ENCODE measurements around the gene AFG3L2.

AFG3L2 gene

DNA sequence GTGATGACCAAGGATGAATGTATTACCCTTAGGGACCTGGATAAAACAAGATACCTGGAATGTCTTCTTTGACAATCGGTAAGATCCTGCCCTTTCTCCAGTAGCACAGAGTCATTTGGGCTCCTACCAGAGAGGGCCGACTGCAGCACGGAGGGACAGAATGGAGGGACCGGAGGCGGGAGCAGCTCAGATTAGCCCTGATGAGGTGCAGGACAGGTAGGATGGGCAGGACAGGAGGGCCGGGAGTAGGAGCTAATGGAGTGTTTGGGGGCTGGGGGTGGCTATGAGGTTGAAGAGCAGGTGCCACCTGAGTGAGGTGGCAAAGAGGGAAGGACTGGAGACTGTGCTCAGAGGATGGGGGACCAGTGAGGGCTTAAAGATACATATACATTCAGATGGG, 20.8 kb upstream of the AFG3L2 start:
- in situ Hi-C loops (cut with MboI; ENCODE audit: low sequenced_read_pairs), result loop anchor here (10.0 to 25.0 kb wide), 2 partner anchors 267 to 540 kb away; partner anchors contain the start of gene SEH1L

DNA sequence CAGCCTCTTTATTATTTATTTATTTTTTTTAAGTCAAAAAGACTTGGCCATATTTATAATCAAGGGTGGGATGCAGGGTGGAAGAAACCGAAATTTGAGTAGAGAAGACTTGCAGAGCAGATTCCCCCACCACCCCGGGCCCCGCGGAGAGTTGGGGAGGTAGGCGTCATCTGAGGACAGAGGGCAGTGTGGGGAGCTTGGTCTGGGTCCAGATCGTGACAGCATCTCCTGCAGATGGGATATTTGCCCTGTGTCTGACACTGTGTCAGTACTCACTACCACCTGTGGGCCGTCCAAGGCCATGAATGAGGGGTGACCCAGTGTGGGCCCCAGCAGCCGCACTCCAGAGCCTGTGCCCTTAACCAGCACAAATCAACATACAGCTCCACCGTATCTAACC, 20.2 kb upstream of the AFG3L2 start:
- in situ Hi-C loops (cut with MboI; ENCODE audit: low sequenced_read_pairs), result loop anchor here (10.0 to 25.0 kb wide), 2 partner anchors 268 to 540 kb away; partner anchors contain the start of gene SEH1L

DNA sequence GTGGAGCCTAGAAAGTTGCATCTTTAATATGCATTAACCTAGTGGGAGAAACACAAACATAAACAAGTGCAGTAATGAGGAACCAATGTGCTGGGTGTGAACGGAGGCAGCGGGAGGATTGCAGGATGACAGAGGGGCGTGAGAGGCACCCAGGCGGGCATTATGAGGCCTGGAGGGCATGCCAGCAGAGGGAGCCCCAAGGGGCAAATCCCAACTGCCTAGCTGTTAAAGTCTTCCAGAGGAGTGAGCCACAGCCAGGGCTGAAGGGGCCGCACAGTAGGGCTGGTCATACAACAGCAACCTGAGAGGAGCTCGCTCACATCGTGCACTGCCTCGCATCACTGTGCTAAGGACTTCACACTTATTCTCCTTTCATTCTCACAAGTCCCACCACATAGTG, 17.4 kb upstream of the AFG3L2 start:
- in situ Hi-C loops (cut with MboI; ENCODE audit: low sequenced_read_pairs), result loop anchor here (10.0 to 25.0 kb wide), 2 partner anchors 270 to 543 kb away; partner anchors contain the start of gene SEH1L

DNA sequence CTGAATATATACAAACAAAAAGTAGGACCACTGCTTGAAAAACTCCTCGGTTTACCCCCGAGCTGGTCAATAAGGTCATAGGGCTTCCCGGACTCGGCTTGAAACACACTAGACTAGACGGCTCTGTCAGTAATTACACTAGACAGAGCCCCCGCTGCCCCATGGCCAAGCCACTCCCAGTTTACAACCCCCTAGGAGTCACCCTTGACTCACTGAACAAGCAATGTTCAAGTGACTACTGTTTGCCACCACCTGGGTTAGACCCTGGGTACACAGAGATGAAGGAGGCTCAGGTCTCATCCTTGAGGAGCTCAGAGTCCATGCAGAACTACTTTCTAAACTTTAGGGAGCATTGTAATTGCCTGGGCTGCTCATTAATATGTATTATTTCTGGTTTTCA, 17.0 kb upstream of the AFG3L2 start:
- in situ Hi-C loops (cut with MboI; ENCODE audit: low sequenced_read_pairs), result loop anchor here (10.0 to 25.0 kb wide), 2 partner anchors 271 to 543 kb away; partner anchors contain the start of gene SEH1L

DNA sequence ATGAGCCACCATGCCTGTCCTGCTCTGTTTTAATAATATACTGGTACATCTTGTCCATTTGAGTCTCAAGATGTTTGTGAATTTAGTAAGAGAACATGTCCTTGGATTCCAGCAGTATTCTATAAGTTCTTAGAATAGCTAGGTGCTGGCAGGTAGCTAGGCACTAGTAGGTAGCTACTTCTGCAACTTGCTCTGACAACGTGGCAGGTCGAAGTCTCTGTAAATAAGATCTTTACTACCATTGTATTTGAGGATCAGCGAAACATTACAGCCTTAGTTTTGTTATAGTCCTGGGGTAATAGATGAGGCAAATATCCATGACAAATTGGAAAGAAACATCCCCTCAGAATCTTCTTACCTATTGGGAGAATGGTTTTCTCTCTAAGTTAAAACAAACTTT, 16.5 kb upstream of the AFG3L2 start:
- in situ Hi-C loops (cut with MboI; ENCODE audit: low sequenced_read_pairs), result loop anchor here (10.0 to 25.0 kb wide), 2 partner anchors 271 to 544 kb away; partner anchors contain the start of gene SEH1L

DNA sequence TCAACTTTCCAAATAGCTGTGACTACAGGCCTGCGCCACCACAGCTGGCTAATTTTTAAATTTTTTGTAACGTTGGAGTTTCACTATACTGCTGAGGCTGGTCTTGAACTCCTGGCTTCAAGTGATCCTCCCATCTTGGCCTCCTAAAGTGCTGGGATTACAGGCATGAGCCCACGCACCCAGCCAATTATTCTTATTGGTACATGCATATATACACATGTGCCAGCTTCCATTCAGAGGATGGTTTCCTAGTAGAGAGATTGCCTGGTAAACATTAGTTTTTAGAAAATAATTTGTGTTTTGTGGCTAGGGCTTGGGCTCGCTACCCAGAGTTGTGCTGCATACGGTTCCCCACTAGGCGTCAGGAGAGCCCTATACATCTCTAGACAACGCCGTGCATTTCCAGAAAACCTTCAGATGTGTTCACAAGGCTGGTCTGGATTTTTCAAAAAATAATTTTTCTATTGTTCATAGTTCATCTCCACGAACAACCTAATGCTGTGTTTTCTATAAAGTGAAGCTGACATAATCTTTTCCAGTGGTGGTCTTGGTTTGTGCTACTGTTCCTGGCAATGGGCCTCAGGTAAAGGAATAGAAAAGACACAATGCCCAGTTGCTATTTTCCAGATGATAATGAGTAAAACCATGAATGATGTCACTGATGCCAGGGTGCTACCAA, 14.6 kb upstream of the AFG3L2 start:
- in situ Hi-C loops (cut with MboI; ENCODE audit: low sequenced_read_pairs), result loop anchor here (10.0 to 25.0 kb wide), 2 partner anchors 273 to 546 kb away; partner anchors contain the start of gene SEH1L

DNA sequence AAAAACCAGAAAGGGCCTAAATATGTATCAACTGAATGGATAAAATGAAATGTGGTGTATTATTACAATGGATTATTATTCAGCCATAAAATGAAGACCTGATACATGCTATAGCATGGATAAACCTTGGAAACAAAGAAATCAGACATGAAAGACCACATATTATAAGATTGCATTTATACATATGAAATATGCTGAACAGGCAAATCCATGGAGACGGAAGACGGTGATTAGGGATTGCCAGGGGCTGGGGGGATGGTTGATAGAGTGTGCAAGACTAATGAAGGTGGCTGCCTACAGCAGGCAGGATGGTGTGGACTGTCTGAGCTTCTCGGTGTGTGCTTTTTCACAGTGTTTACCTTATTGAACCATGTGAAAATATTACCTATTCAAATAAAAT, 11.4 kb upstream of the AFG3L2 start:
- in situ Hi-C loops (cut with MboI; ENCODE audit: low sequenced_read_pairs), result loop anchor here (25.0 kb wide), 1 partner anchor 549 kb away; the partner anchor contains the start of gene SEH1L

DNA sequence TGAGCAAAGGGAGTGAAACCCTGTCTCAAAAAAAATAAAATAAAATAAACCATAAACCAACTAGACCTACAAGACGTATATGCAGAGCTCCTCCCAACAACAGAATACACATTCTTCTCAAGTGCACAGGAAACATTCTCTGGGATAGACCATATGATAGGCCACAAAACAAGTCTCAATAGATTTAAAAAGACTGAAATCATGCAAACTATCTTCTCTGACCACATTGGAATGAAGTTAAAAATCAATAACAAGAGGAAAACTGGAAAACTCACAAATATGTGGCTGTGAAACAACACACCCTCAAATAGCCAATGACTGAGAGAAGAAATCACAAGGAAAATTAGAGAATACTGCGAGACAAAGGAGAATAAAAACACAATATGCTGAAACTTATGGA, 7.2 kb upstream of the AFG3L2 start:
- in situ Hi-C loops (cut with MboI; ENCODE audit: low sequenced_read_pairs), result loop anchor here (25.0 kb wide), 1 partner anchor 553 kb away; the partner anchor contains the start of gene SEH1L

DNA sequence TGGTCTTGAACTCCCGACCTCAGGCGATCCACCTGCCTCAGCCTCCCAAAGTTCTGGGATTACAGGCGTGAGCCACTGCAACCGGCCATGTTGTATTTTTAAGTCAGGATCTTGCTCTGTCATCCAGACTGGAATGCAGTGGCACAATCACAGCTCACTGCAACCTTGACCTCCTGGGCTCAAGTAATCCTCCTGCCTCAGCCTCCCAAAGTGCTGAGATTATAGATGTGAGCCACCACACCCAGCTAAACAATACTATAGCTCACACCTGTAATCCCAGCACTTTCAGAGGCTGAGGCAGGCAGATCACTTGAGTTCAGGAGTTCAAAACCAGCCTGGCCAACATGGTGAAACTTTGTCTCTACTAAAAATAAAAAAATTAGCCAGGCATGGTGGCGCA, 6.7 kb upstream of the AFG3L2 start:
- in situ Hi-C loops (cut with MboI; ENCODE audit: low sequenced_read_pairs), result loop anchor here (25.0 kb wide), 1 partner anchor 554 kb away; the partner anchor contains the start of gene SEH1L

DNA sequence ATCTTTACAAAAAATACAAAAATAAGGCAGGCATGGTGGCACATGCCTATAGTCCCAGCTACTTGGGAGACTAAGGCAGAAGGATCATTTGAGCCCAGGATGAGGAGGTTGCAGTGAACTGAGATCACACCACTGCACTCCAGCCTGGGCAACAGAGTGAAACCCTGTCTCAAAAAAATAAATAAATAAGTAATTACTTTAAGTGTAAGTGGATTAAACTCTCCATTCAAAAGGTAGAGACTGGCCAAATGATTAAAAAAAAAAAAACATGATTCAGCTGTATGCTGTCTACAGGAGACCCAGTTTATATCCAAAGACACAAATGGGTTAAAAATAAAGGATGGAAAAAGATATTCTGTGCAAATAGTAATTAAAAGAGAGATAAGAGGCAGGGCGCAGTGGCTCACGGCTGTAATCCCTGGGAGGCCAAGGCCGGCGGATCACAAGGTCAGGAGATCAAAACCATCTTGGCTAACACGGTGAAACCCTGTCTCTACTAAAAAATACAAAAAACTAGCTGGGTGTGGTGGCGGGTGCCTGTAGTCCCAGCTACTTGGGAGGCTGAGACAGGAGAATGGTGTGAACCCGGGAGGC, 5.3 kb upstream of the AFG3L2 start:
- in situ Hi-C loops (cut with MboI; ENCODE audit: low sequenced_read_pairs), result loop anchor here (25.0 kb wide), 1 partner anchor 555 kb away; the partner anchor contains the start of gene SEH1L

DNA sequence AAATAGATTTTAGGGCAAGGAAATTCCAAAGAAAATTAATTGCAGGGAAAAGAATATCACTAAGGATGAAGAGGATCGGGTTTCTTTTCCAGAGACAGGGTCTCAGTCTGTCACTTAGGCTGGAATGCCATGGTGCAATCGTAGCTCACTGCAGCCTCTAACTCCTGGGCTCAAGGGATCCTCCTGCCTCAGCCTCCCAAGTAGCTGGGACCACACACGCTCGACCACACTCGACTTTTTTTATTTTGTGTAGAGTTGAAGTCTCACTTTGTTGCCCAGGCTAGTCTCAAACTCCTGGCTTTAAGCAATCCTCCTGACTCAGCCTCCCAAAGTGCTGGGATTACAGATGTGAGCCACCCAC, 1.2 kb upstream of the AFG3L2 start:
- in situ Hi-C loops (cut with MboI; ENCODE audit: low sequenced_read_pairs), result loop anchor here (25.0 kb wide), 1 partner anchor 559 kb away; the partner anchor contains the start of gene SEH1L

DNA sequence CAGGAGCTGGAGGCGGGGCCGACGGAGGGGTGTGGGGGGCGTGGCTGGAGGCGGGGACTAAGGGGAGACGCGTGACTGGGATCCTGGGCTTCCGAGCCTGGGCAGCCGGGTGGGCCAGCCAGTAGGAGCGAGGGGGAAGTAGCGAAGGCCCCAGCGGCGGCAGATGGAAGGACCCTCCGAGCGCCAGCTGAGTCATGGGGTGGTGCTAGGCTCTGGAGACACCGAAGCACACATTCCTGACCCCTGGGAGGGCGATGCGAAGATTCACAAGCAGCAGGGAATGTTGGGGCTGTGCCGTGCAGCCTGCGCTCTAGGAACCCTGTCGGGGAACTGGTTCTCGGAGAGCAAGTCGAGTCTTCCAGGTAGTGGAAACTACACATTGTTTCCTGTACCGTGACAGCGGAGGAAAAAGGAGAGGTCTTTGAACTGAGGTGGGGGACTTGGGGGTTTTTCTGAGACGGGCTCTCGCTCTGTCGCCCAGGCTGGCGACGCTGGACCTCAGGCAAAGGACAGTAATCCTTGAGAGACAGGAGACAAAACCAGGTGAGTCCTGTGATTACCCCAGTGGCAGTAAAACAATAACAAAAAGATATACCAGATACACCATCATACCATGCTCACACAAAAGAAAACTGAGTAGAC, 650 bp upstream of the AFG3L2 start:
- in situ Hi-C loops (cut with MboI; ENCODE audit: low sequenced_read_pairs), result loop anchor here (25.0 kb wide), 1 partner anchor 560 kb away; the partner anchor contains the start of gene SEH1L

DNA sequence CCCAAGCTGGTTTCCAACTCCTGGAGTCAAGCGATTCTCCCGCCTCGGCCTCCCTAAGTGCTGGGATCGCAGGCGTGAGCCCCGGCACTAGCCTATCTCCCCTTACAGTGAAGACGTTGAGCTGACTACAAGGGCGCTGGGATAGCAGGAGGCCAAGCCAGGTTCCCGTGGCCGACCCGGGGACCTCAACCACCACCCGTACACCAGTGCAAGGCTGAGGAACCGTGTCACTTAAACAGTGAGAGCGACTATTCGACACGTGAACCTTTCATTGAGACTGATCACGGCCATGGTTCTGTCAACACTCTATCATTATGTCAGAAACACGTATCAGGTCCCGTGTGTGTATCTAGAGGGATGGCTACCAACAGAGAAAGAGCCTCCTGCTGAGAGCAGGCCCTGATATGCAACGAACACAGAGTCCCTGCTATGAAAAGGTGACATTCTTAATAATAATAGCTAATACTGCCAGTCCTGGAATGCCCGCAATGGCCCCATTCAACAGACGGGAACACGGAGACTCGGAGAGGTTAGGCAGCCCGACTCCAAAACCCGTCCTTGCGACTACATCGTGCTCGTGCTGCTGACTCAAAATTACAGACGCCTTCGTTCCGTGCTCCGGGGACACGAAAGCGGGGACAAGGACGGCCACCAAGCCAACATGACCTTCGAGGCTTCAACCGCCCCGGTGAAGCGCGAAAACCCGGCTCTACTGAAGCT, 833 bp downstream of the AFG3L2 start:
- in situ Hi-C loops (cut with MboI; ENCODE audit: low sequenced_read_pairs), result loop anchor here (25.0 kb wide), 1 partner anchor 561 kb away; the partner anchor contains the start of gene SEH1L

DNA sequence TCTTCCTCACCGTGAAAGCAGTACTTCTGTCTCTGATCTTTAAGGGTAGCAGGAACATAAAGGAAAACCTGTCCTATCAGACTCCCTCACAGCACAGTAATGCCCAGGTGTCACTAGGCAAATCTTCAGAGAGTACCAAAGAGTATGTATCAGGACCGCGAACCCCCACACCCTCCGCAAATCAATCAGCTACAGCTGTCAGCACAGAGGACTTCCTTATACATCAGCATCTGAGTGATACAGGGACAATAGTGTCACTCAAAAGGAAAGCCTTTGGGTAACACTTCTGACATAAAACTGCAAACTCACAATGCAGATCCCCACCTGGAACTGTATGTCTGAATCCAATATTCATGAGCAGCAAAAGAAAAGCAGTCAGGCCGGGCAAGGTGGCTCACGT, 2.6 kb downstream of the AFG3L2 start:
- in situ Hi-C loops (cut with MboI; ENCODE audit: low sequenced_read_pairs), result no loop called here

DNA sequence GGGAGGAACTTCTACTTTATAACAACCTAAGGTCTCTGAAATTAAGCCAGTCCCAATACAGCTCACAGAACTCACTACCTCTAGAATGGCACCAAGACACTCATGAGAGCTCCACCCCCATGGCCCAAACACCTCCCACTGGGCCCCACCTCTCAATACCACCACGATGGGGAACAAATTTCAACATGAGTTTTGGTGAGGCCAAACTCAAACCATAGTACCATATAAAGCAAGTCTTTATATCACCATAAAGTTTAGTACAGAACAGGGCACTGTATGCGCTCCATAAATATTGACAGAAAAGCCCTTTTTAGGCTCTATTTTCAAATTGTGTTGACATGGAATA, 3.3 kb downstream of the AFG3L2 start:
- in situ Hi-C loops (cut with MboI; ENCODE audit: low sequenced_read_pairs), result no loop called here

DNA sequence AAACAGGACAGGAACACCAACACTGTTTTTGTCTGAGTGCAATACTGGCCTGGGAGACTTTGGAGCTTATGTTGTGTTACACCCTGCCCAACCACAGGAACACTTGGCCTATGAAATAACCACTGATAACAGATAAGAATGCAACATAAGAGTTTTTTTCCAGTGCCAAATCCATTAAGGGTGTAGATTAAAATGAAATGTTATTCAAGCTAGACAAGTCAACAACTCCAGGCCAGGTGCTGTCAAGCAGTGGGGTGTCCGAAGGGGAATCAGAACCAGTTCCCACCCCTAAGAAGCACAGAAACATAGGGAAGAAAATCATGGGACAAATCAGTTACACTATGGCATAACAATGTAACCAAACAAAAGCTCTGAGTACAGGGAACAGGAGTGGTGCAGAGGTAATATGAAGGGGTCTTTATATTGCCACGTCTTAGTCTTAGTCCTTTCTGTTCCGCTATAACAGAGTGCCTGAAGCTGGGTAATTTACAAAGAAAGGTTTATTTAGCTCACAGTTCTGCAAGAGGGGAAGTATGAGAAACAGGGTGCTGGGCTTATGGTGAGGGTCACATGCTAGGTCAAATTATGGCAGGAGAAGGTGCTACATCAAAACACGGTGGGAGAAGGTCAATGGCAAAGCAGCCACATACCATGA, 3.8 kb downstream of the AFG3L2 start:
- in situ Hi-C loops (cut with MboI; ENCODE audit: low sequenced_read_pairs), result no loop called here

DNA sequence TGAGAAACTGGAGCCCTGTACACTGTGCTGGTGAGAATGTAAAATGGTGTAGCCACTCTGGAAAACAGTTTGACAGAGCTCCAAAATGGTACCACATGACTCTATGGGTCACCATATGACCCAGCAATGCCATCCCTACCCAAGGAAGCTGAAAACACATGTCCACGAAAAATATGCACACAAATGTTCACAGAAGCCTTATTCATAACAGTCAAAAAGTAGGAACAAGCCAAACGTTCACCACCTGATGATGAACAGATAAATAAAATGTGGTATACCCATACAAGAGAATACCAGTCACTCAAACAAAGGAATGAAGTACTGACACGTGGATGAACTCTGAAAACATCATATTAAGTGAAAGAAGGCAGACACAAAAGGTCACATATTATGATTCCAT, 4.6 kb downstream of the AFG3L2 start:
- in situ Hi-C loops (cut with MboI; ENCODE audit: low sequenced_read_pairs), result no loop called here

DNA sequence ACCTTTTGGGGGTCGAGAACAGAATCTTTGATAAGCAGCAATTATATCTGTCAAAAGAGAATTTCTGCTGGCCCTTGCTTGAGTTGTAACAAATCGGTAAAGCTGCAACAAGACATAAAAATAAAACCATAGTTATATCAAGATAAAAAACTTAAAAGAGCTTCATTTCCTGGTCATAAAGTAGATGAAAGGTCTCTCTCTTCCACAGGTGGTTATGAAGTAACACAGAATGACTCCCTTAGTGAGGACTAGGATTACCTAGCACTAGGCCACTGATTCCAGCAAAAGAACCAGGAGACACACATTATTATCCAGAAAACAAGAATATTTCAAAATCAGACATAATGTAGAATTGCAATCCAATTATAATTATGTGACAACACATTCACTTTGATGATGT, 5.4 kb downstream of the AFG3L2 start:
- in situ Hi-C loops (cut with MboI; ENCODE audit: low sequenced_read_pairs), result no loop called here

DNA sequence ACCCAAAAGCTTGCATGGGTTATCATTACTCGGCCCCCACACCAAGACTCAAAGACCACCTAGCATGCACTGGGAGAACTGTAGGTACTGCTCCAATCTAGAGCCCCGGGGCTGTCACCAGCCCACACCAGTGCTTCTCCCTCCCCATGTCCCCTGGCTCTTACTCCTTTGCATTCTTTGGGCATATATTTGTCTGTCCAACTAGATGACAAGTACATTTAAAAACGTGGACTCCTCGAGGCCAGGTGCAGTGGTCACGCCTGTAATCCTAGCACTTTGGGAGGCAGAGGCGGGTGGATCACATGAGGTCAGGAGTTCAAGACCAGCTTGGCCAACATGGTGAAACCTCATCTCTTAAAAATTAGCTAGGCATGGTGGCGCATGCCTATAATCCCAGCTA, 7.8 kb downstream of the AFG3L2 start:
- in situ Hi-C loops (cut with MboI; ENCODE audit: low sequenced_read_pairs), result no loop called here

DNA sequence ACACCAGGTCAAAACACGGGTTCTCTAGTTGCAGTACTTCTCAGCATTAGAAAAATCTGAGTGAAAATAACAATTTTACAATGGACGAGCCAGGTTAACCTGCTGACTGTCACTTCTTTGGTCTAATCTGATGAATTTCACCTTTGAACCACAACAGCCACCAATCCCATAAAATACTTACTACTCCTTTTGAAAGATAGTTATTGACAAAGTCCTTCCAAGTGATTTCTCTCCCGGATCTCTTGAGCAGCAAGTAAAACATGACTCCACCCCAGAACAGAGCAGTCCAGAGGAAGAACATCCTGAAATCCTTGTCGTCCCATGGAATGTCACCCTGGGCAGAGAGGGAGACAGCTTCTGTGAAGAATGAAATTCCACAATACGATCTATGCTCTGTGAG, 10.2 kb downstream of the AFG3L2 start:
- in situ Hi-C loops (cut with MboI; ENCODE audit: low sequenced_read_pairs), result no loop called here

All from HL-60/S4 treated with phorbol 12-myristate 13-acetate at 8.2 ng/mL for 4 days and 3 days (cell line).